ENCODE results near the gene TOP2A. TPM values are rescaled to one million over a fixed set of nuclear protein-coding genes. Genes with fewer than 3 reads are reported as not detected.
"Not testable (repeated sequence)": the region's sequence is repeated elsewhere in the genome, so short reads cannot be mapped to it uniquely, and the experiment has no call there.

TOP2A gene
- polyA plus RNA-seq, 1 of the 3 experiments (the other 2 are of a cell fraction), result 20.6 TPM

GRCh38 chr17:40416671-40417070 lies 1.0 kb downstream of the TOP2A start (continued):
- TF ChIP-seq FOXM1 (IDR thresholded peaks at IDR 0.05; ENCODE audit: low read depth), result no peak
- no peak for TF ChIP-seq GATA2 (CRISPR knock-in tag; IDR thresholded peaks at IDR 0.05)

GRCh38 chr17:40415390-40415789 lies 2.3 kb downstream of the TOP2A start:
- Histone ChIP-seq H3K27me3 (ENCODE audit: insufficient read depth) (no peaks in the 10 kb centered on the region), H2AFZ (ENCODE audit: low read depth) (no peak overlapping the region), H3K9me3 (no peaks in the 10 kb centered on the region), H3K9ac (peak overlapping the region; percentile 84; the same call in 1 of the 2 replicates), H4K20me1 (ENCODE audit: insufficient read depth) (no peaks in the 10 kb centered on the region), H3K4me3 (ENCODE audit: low read depth in 2 of 2, low read length in 1 of 2) (peak overlapping the region in 1 of 2 experiments; percentile 7; a peak in 2 of 4 replicates), H3K4me1 (ENCODE audit: control insufficient read depth in 1 of 2, insufficient read depth in 2 of 2, low read depth in 1 of 2, low read length in 1 of 2) (peaks cover 0 to 10% of the 10 kb centered on the region in 2 experiments; a peak in 2 of 4 replicates), H3K9me2 (no peaks in the 10 kb centered on the region), H3K27ac (ENCODE audit: low read depth in 2 of 2, low read length in 1 of 2) (no peak overlapping the region), H3K79me2 (ENCODE audit: insufficient read depth) (peaks cover 71% of the 10 kb centered on the region), H3K36me3 (replicated peaks in 1 of 2; ENCODE audit: control insufficient read depth in 1 of 2, insufficient read depth in 2 of 2, low read length in 1 of 2) (peaks cover 13 to 25% of the 10 kb centered on the region in 2 experiments), H3K4me2 (peak overlapping the region; percentile 93; the same call in 1 of the 2 replicates), H3F3A (replicated peaks; ENCODE audit: insufficient read depth) (peaks cover 9% of the 10 kb centered on the region)
- ChIA-PET CTCF (interaction anchor here (0.6 to 16.1 kb wide), 41 partner anchors 8 to 178 kb away, joined by 3 to 175 read pairs (median 5); partner anchors contain the start of gene RARA), POLR2A (interaction anchor here (0.6 kb wide), 1 partner anchor 61 kb away, joined by 4 read pairs; no protein-coding TSS in a partner anchor)
- 25% methylated on average over 3 of the region's 3 CpGs for WGBS (ENCODE audit: low lambda C conversion rate)
- DNase-seq, result peak; percentile 49
- TF ChIP-seq EP300 (IDR thresholded peaks at IDR 0.05; ENCODE audit: borderline replicate concordance in 1 of 2, low read depth in 1 of 2, low read length in 1 of 2), result no peak
- TF ChIP-seq USF2 (IDR thresholded peaks at IDR 0.05; ENCODE audit: borderline replicate concordance, low read depth, low read length), result no peak
- peak; percentile 12 for TF ChIP-seq CHD2 (IDR thresholded peaks at IDR 0.05; ENCODE audit: low read length, partially characterized antibody)
- TF ChIP-seq MEF2A (IDR thresholded peaks at IDR 0.05; ENCODE audit: borderline replicate concordance, low read depth), result no peak
- peak; percentile 77 for TF ChIP-seq CTCF (IDR thresholded peaks at IDR 0.05)
- TF ChIP-seq YY1 (IDR thresholded peaks at IDR 0.05; ENCODE audit: low read depth), result no peak
- TF ChIP-seq SMC3 (IDR thresholded peaks at IDR 0.05; ENCODE audit: low read depth, low read length), result peak; percentile 37
- no peak for TF ChIP-seq RXRA (IDR thresholded peaks at IDR 0.05; ENCODE audit: borderline replicate concordance, low read depth)
- TF ChIP-seq RAD21 (IDR thresholded peaks at IDR 0.05; ENCODE audit: low read length), result peak; percentile 71
- TF ChIP-seq POLR2AphosphoS5 (IDR thresholded peaks at IDR 0.05; ENCODE audit: low read depth, low read length), result peak; percentile 23; the same call in 1 of the 2 replicates
- no peak for TF ChIP-seq GATA2 (CRISPR knock-in tag; IDR thresholded peaks at IDR 0.05)
- peak; percentile 37; the same call in 1 of the 2 replicates for TF ChIP-seq RCOR1 (IDR thresholded peaks at IDR 0.05; ENCODE audit: low read length)

- H3K4me3 ChIP-seq (ENCODE audit: low read depth in 2 of 2, low read length in 1 of 2); DNase-seq; H3K9me3 ChIP-seq; H3K27me3 ChIP-seq (ENCODE audit: insufficient read depth); H3K9me2 ChIP-seq; H3K4me1 ChIP-seq (ENCODE audit: control insufficient read depth in 1 of 2, insufficient read depth in 2 of 2, low read depth in 1 of 2, low read length in 1 of 2); H2AFZ ChIP-seq (ENCODE audit: low read depth); POLR2A ChIA-PET; H4K20me1 ChIP-seq (ENCODE audit: insufficient read depth); H3K9ac ChIP-seq; H3K27ac ChIP-seq (ENCODE audit: low read depth in 2 of 2, low read length in 1 of 2); H3F3A ChIP-seq (replicated peaks; ENCODE audit: insufficient read depth): not testable (repeated sequence)
- 86% methylated on average over 4 of the region's 4 CpGs for WGBS (ENCODE audit: low lambda C conversion rate)
- CTCF ChIA-PET, result interaction anchor here (0.7 to 16.1 kb wide), 19 partner anchors 9 to 145 kb away, joined by 3 to 175 read pairs (median 8); no protein-coding TSS in a partner anchor
- H3K79me2 ChIP-seq (ENCODE audit: insufficient read depth), result peaks cover 80% of the 10 kb centered on the region
- H3K4me2 ChIP-seq, result peak overlapping the region; percentile 14; the same call in 1 of the 2 replicates
- H3K36me3 ChIP-seq (replicated peaks in 1 of 2; ENCODE audit: control insufficient read depth in 1 of 2, insufficient read depth in 2 of 2, low read length in 1 of 2), result peaks cover 14 to 35% of the 10 kb centered on the region in 2 experiments
Observed at GRCh38 chr17:40414312-40414711, 3.4 kb downstream of the TOP2A start.
